GM12878 (cell line): ENCODE measurements around the gene ZBTB9. TPM values are rescaled to one million over a fixed set of nuclear protein-coding genes. Genes with fewer than 3 reads are reported as not detected.
A peak's percentile ranks its signal among the peaks of the same experiment; 100 is the strongest.

Experiments used
- ATF7 ChIP-seq: fragments of 450-650 bp; IDR thresholded peaks from 2 replicates; pipeline ENCODE4 v1.6.1; 2016; ENCODE audit warnings: low read depth, mild to moderate bottlenecking
- BCL3 ChIP-seq: IDR thresholded peaks from 2 replicates; pipeline ENCODE4 v1.6.1; 2011; ENCODE audit warnings: borderline replicate concordance, low read depth, mild to moderate bottlenecking, moderate library complexity, low read length; ENCODE audit not compliant: insufficient read depth, poor library complexity, severe bottlenecking
- BHLHE40 ChIP-seq, 2 experiments: fragments of 450-650 bp in 1 of 2; IDR thresholded peaks; 2 replicates each; pipeline ENCODE4 v1.6.1; 2011 to 2017; ENCODE audit warnings: low read depth in 2 of 2, borderline replicate concordance in 1 of 2, improper control_type of control experiment in 1 of 2, low read length in 1 of 2, mild to moderate bottlenecking in 1 of 2
- BMI1 ChIP-seq: fragments of 450-650 bp; IDR thresholded peaks from 2 replicates; pipeline ENCODE4 v1.6.1; 2016; ENCODE audit warnings: mild to moderate bottlenecking, moderate library complexity, borderline replicate concordance
- EP300 ChIP-seq, 2 experiments: fragments of 150-350 bp in 1 of 2; IDR thresholded peaks; 2 replicates each; pipeline ENCODE4 v1.6.1; 2011 to 2012; ENCODE audit warnings: low read depth in 2 of 2, low read length in 2 of 2, borderline replicate concordance in 1 of 2, improper control_type of control experiment in 1 of 2, inconsistent platforms in 1 of 2; ENCODE audit not compliant: control insufficient read depth in 1 of 2
- FOS ChIP-seq: IDR thresholded peaks from 3 replicates; pipeline ENCODE4 v1.6.1; 2011; ENCODE audit warnings: borderline replicate concordance; ENCODE audit not compliant: insufficient read length; ENCODE audit errors: extremely low read depth
- GABPA ChIP-seq: IDR thresholded peaks from 2 replicates; pipeline ENCODE4 v1.6.1; 2014; ENCODE audit warnings: antibody characterized with exemption, low read depth, mild to moderate bottlenecking, inconsistent platforms
- IRF5 ChIP-seq: fragments of 450-650 bp; IDR thresholded peaks from 2 replicates; pipeline ENCODE4 v1.6.1; 2017; ENCODE audit warnings: borderline replicate concordance
- NFIC ChIP-seq: IDR thresholded peaks from 2 replicates; pipeline ENCODE4 v1.6.1; 2012; ENCODE audit warnings: low read depth, mild to moderate bottlenecking, inconsistent platforms, low read length, moderate library complexity
- NR2C1 ChIP-seq: fragments of 450-650 bp; IDR thresholded peaks from 2 replicates; pipeline ENCODE4 v1.6.1; 2017; ENCODE audit warnings: antibody characterized with exemption, mild to moderate bottlenecking, moderate library complexity
- NR2C2 ChIP-seq: IDR thresholded peaks from 2 replicates; pipeline ENCODE4 v1.6.1; 2011; ENCODE audit warnings: borderline replicate concordance, low read depth; ENCODE audit not compliant: control insufficient read depth, insufficient read length
- POLR2AphosphoS5 ChIP-seq: IDR thresholded peaks from 2 replicates; pipeline ENCODE4 v1.6.1; 2011; ENCODE audit warnings: mild to moderate bottlenecking, low read length, inconsistent platforms
- RELB ChIP-seq: fragments of 450-650 bp; IDR thresholded peaks from 2 replicates; pipeline ENCODE4 v1.6.1; 2017; ENCODE audit warnings: low read depth, mild to moderate bottlenecking, moderate library complexity
- SIN3A ChIP-seq: IDR thresholded peaks from 2 replicates; pipeline ENCODE4 v1.6.1; 2012; ENCODE audit warnings: low read depth, low read length, improper control_type of control experiment
- SIX5 ChIP-seq: IDR thresholded peaks from 2 replicates; pipeline ENCODE4 v1.6.1; 2011; ENCODE audit warnings: mild to moderate bottlenecking, low read depth, low read length, moderate library complexity; ENCODE audit not compliant: severe bottlenecking
- ZNF687 ChIP-seq: fragments of 450-650 bp; IDR thresholded peaks from 2 replicates; pipeline ENCODE4 v1.6.1; 2017; ENCODE audit warnings: mild to moderate bottlenecking, moderate library complexity
- polyA plus RNA-seq, 11 experiments: library from polyadenylated mRNA; depleted of rRNA in 4 of 11; unstranded in 6 of 11; stranded (reverse) in 5 of 11; fragments of >200 nt; fragmentation: Nextera tagmentation in 4 of 11; fragmentation: Illumina TruSeq in 1 of 11; extraction: Ambion mirVana in 4 of 11; extraction: Trizol in 1 of 11; gene quantifications; 1 replicate in 1 of 11; 2 replicates in 10 of 11; pipeline versions ENCODE4 v1.2.1 to v1.2.3, GENCODE V29; 2011 to 2016; ENCODE audit warnings: inconsistent platforms in 2 of 11, missing spikeins in 2 of 11, low read depth in 1 of 11
- total RNA-seq, 4 experiments: library from RNA; depleted of rRNA in 3 of 4; stranded (reverse); fragments of >200 nt in 3 of 4; fragmentation: Illumina TruSeq in 1 of 4; extraction: Trizol in 1 of 4; gene quantifications; 2 replicates each; pipeline versions ENCODE4 v1.2.1 to v1.2.3, GENCODE V29; 2013 to 2021

The ZBTB9 gene
- total and polyA plus RNA-seq, 10 of the 15 experiments (the other 5 are each of a cell fraction or from before 2014, with no cell fraction given) = 1.5 to 12.7 (median 6.9) TPM

- TF ChIP-seq ZNF687 (no peak), FOS (no peak), IRF5 (no peak), NR2C1 (no peak), NR2C2 (no peak), NFIC (no peak), EP300 (IDR thresholded peaks at IDR 0.05; ENCODE audit: borderline replicate concordance in 1 of 2, control insufficient read depth in 1 of 2, low read depth in 2 of 2, low read length in 2 of 2) (no peak), BCL3 (peak; percentile 73), BHLHE40 (IDR thresholded peaks at IDR 0.05; ENCODE audit: borderline replicate concordance in 1 of 2, low read depth in 2 of 2, low read length in 1 of 2) (peak; percentile 52 to 89; a peak in 3 of 4 replicates), SIN3A (peak; percentile 85), BMI1 (no peak), GABPA (no peak), SIX5 (no peak), POLR2AphosphoS5 (peak; percentile 56; the same call in 1 of the 2 replicates), RELB (0 out of 2 replicates have a peak, but pooled peaks have one; percentile 42), ATF7 (no peak)
Observed at GRCh38 chr6:33410050-33410710, 44.2 kb upstream of the ZBTB9 start (continued).
